ENCODE measurements around the gene OR51V1. TPM values are rescaled to one million over a fixed set of nuclear protein-coding genes. Genes with fewer than 3 reads are reported as not detected.
"Not testable (repeated sequence)": the region's sequence is repeated elsewhere in the genome, so short reads cannot be mapped to it uniquely, and the experiment has no call there.

OR51V1 gene
- total RNA-seq, 1 experiment from 2014 or later: not detected

- no TSS peak for BruUV-seq (replicated peaks)
- Mint-ChIP-seq H3K27me3 (ENCODE audit: insufficient read depth, unreplicated experiment) (peaks cover 10% of the 10 kb centered on the region), H3K4me3 (ENCODE audit: unreplicated experiment) (no peak overlapping the region), H3K27ac (ENCODE audit: unreplicated experiment) (no peak overlapping the region), H3K9me3 (ENCODE audit: unreplicated experiment) (no peaks in the 10 kb centered on the region), H3K36me3 (ENCODE audit: insufficient read depth, unreplicated experiment) (no peaks in the 10 kb centered on the region), H3K4me1 (ENCODE audit: low read depth, unreplicated experiment) (no peaks in the 10 kb centered on the region)
- DNase-seq: no peak
- intact Hi-C loops (cut with micrococcal nuclease; ENCODE audit: unreplicated experiment): no loop called here
- ChIA-PET CTCF (no interaction called here), POLR2A (no interaction called here)
- Histone ChIP-seq H3K27me3 (replicated peaks; ENCODE audit: control insufficient read depth, insufficient read depth, low read length) (no peaks in the 10 kb centered on the region), H3K9me3 (no peaks in the 10 kb centered on the region), H3K36me3 (ENCODE audit: control insufficient read depth, insufficient read depth, low read length) (no peaks in the 10 kb centered on the region), H3K4me1 (no peaks in the 10 kb centered on the region), H3K4me3 (ENCODE audit: low read depth, low read length) (no peak overlapping the region)
- TF ChIP-seq CTCF (IDR thresholded peaks at IDR 0.05; ENCODE audit: insufficient read depth in 1 of 2, low read depth in 1 of 2, low read length in 1 of 2, severe bottlenecking in 1 of 2, unreplicated experiment in 1 of 2): no peak
Measured at GRCh38 chr11:5171856-5172255, 28.6 kb downstream of the OR51V1 start.

GRCh38 chr11:5165898-5166297 lies 34.6 kb downstream of the OR51V1 start:
- DNase-seq; H3K36me3 ChIP-seq (ENCODE audit: control insufficient read depth, insufficient read depth, low read length); intact Hi-C loops (cut with micrococcal nuclease; ENCODE audit: unreplicated experiment); H3K27me3 ChIP-seq (replicated peaks; ENCODE audit: control insufficient read depth, insufficient read depth, low read length); H3K9me3 ChIP-seq; H3K4me1 Mint-ChIP-seq (ENCODE audit: low read depth, unreplicated experiment); CTCF ChIA-PET; BruUV-seq (replicated peaks); POLR2A ChIA-PET; H3K4me3 Mint-ChIP-seq (ENCODE audit: unreplicated experiment); H3K27ac Mint-ChIP-seq (ENCODE audit: unreplicated experiment); H3K4me3 ChIP-seq (ENCODE audit: low read depth, low read length); H3K36me3 Mint-ChIP-seq (ENCODE audit: insufficient read depth, unreplicated experiment); H3K9me3 Mint-ChIP-seq (ENCODE audit: unreplicated experiment); H3K4me1 ChIP-seq: not testable (repeated sequence)
- peaks cover 18% of the 10 kb centered on the region for H3K27me3 Mint-ChIP-seq (ENCODE audit: insufficient read depth, unreplicated experiment)

GRCh38 chr11:5164807-5165206 lies 35.7 kb downstream of the OR51V1 start:
- intact Hi-C loops (cut with micrococcal nuclease; ENCODE audit: unreplicated experiment); H3K36me3 ChIP-seq (ENCODE audit: control insufficient read depth, insufficient read depth, low read length); H3K27me3 ChIP-seq (replicated peaks; ENCODE audit: control insufficient read depth, insufficient read depth, low read length); CTCF ChIA-PET; H3K4me3 Mint-ChIP-seq (ENCODE audit: unreplicated experiment); H3K4me1 Mint-ChIP-seq (ENCODE audit: low read depth, unreplicated experiment); H3K27ac Mint-ChIP-seq (ENCODE audit: unreplicated experiment); DNase-seq; H3K4me3 ChIP-seq (ENCODE audit: low read depth, low read length); H3K9me3 Mint-ChIP-seq (ENCODE audit: unreplicated experiment); H3K36me3 Mint-ChIP-seq (ENCODE audit: insufficient read depth, unreplicated experiment); H3K9me3 ChIP-seq; BruUV-seq (replicated peaks); POLR2A ChIA-PET; H3K4me1 ChIP-seq: not testable (repeated sequence)
- H3K27me3 Mint-ChIP-seq (ENCODE audit: insufficient read depth, unreplicated experiment): peaks cover 15% of the 10 kb centered on the region

GRCh38 chr11:5161045-5161444 lies 39.4 kb downstream of the OR51V1 start:
- H3K9me3 Mint-ChIP-seq (ENCODE audit: unreplicated experiment); H3K4me1 Mint-ChIP-seq (ENCODE audit: low read depth, unreplicated experiment); H3K27ac Mint-ChIP-seq (ENCODE audit: unreplicated experiment); H3K4me1 ChIP-seq; H3K4me3 ChIP-seq (ENCODE audit: low read depth, low read length); H3K27me3 ChIP-seq (replicated peaks; ENCODE audit: control insufficient read depth, insufficient read depth, low read length); H3K36me3 Mint-ChIP-seq (ENCODE audit: insufficient read depth, unreplicated experiment); H3K4me3 Mint-ChIP-seq (ENCODE audit: unreplicated experiment); POLR2A ChIA-PET; H3K36me3 ChIP-seq (ENCODE audit: control insufficient read depth, insufficient read depth, low read length); H3K9me3 ChIP-seq; CTCF ChIA-PET; BruUV-seq (replicated peaks); DNase-seq; intact Hi-C loops (cut with micrococcal nuclease; ENCODE audit: unreplicated experiment): not testable (repeated sequence)
- H3K27me3 Mint-ChIP-seq (ENCODE audit: insufficient read depth, unreplicated experiment): peaks cover 13% of the 10 kb centered on the region

GRCh38 chr11:5160217-5160616 lies 40.3 kb downstream of the OR51V1 start:
- DNase-seq; CTCF ChIA-PET; H3K27ac Mint-ChIP-seq (ENCODE audit: unreplicated experiment); H3K4me1 ChIP-seq; H3K27me3 ChIP-seq (replicated peaks; ENCODE audit: control insufficient read depth, insufficient read depth, low read length); BruUV-seq (replicated peaks); H3K36me3 ChIP-seq (ENCODE audit: control insufficient read depth, insufficient read depth, low read length); H3K4me3 ChIP-seq (ENCODE audit: low read depth, low read length); H3K4me1 Mint-ChIP-seq (ENCODE audit: low read depth, unreplicated experiment); H3K9me3 Mint-ChIP-seq (ENCODE audit: unreplicated experiment); H3K9me3 ChIP-seq; H3K4me3 Mint-ChIP-seq (ENCODE audit: unreplicated experiment); POLR2A ChIA-PET; H3K36me3 Mint-ChIP-seq (ENCODE audit: insufficient read depth, unreplicated experiment); intact Hi-C loops (cut with micrococcal nuclease; ENCODE audit: unreplicated experiment); H3K27me3 Mint-ChIP-seq (ENCODE audit: insufficient read depth, unreplicated experiment): not testable (repeated sequence)
